Ectodermal cell (in vitro differentiated cells): Measurements from ENCODE around the gene SLIT3.

Experiments
- H3K27ac ChIP-seq: 2 replicates; pipeline ENCODE4 v1.7.0; 2013; ENCODE audit warnings: mild to moderate bottlenecking, low read depth, low read length; ENCODE audit not compliant: insufficient read depth, poor library complexity, severe bottlenecking
- H3K27me3 ChIP-seq: 2 replicates; pipeline ENCODE4 v1.7.0; 2013; ENCODE audit warnings: mild to moderate bottlenecking, low read length; ENCODE audit not compliant: insufficient read depth, control insufficient read depth, poor library complexity, severe bottlenecking
- H3K36me3 ChIP-seq: one replicate; pipeline ENCODE4 v1.7.0; 2013; ENCODE audit warnings: low read length; ENCODE audit not compliant: control insufficient read depth, insufficient read depth
- H3K4me1 ChIP-seq: one replicate; pipeline ENCODE4 v1.7.0; 2013; ENCODE audit warnings: low read length; ENCODE audit not compliant: control insufficient read depth, insufficient read depth
- H3K4me3 ChIP-seq: 2 replicates; pipeline ENCODE4 v1.7.0; 2013; ENCODE audit warnings: low read depth, low read length, control low read depth; ENCODE audit not compliant: insufficient read depth
- H3K9me3 ChIP-seq: 2 replicates; pipeline ENCODE4 v1.7.0; 2013; ENCODE audit warnings: mild to moderate bottlenecking, low read length, moderate library complexity; ENCODE audit not compliant: control insufficient read depth
- WGBS, 2 experiments: methylation state at CpG; one replicate each; pipeline ENCODE4 v1.1.7; 2013; ENCODE audit warnings: missing lambda C conversion rate in 2 of 2; 5-methylcytosine and 5-hydroxymethylcytosine counted together

Gene SLIT3

DNA sequence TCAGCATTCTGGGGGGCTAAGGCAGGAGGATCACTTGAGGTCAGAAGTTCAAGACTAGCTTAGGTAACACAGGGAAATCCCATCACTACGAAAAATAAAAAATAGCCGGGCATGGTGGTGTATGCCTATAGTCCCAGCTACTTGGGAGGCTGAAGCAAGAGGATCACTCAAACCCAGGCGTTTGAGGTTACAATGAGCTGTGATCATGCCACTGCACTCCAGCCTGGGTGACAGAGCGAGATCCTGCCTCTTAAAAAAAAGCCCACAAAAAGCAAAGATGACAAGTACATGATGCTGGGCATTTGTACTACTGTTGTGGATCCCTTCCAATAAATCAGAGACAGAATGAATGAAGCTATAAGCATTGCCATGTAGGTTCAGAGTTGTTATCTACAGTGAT lies 401.7 kb downstream of the SLIT3 start:
- H3K4me3 ChIP-seq: no peak overlapping the region
- H3K4me1 ChIP-seq: no peaks in the 10 kb centered on the region
- no peaks in the 10 kb centered on the region for H3K36me3 ChIP-seq
- H3K9me3 ChIP-seq: no peaks in the 10 kb centered on the region
- 88 to 92% methylated on average over 4 of the region's 4 CpGs for WGBS, 2 experiments
- no peak overlapping the region for H3K27ac ChIP-seq
- no peaks in the 10 kb centered on the region for H3K27me3 ChIP-seq

DNA sequence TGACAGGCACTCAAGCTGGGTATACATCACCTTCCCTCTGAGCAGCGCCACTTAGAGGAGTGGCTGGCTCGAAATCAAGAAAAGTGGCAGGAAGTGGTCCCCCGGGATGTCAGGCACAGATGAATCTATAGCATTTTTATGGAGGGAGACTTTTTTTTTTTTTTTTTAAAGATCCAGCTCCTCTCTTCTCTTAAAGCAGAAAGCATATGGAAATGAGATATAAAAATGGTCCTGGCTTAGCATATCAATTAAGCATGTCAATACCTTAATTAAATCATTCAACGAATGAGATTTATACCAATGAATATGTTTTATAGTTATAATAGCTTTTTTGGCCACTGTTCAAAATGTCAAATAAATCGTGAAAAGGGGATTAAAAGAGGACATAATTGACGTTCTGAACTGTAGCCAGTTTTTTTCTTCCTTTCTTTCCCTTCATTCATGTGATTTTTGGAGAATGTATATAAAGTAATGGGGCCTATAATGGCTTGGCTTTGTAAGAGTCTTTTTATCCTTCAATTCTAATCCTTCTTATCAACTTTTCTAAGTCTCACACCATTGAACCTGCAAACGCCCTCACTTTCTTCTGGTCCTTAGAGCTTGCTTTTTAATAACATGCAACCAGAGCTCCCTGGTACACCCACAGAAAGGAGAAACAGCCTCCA lies 402.6 kb downstream of the SLIT3 start:
- Histone ChIP-seq H3K36me3 (no peaks in the 10 kb centered on the region), H3K4me3 (no peak overlapping the region), H3K4me1 (no peaks in the 10 kb centered on the region), H3K27ac (no peak overlapping the region), H3K27me3 (no peaks in the 10 kb centered on the region), H3K9me3 (no peaks in the 10 kb centered on the region)
- 75 to 87% methylated on average over 6 of the region's 7 CpGs for WGBS, 2 experiments

DNA sequence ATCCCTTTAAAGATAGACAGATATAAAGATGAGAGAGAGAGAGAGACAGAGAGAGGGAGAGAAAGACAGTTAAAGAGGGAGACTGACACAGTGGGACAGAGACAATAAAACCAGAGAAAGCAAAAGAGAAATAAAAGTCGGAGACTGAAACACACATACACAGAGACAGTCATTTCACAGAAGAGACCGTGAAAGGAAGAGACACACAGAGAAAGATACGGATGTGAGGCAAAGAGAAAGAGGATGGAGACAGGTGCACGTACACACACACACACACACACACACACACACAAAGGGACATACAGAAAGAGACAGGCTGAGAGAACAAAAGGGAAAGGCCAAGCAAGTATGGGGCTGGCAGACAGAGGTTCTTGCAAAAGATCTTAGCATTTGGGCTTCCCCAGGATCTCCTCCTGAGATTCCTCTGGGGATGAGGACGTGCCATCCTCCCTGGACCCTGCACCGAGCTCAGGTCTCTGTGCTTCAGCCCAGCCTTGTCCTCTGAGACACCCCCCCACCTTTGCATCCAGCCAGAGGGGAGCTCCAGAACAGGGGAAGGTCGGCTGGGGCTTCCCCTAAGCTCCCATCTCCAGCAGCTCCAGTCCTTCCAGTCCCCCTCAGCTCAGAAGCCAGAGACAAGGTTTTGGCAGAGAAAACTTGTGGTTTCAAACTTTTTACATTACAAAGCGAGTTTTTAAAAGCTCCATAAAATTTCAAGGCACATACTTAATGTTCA lies 403.4 kb downstream of the SLIT3 start:
- no peaks in the 10 kb centered on the region for H3K4me1 ChIP-seq
- no peaks in the 10 kb centered on the region for H3K36me3 ChIP-seq
- no peaks in the 10 kb centered on the region for H3K9me3 ChIP-seq
- no peak overlapping the region for H3K4me3 ChIP-seq
- no peak overlapping the region for H3K27ac ChIP-seq
- no peaks in the 10 kb centered on the region for H3K27me3 ChIP-seq
- WGBS, 2 experiments: 75 to 76% methylated on average over 4 to 6 of the region's 8 CpGs

DNA sequence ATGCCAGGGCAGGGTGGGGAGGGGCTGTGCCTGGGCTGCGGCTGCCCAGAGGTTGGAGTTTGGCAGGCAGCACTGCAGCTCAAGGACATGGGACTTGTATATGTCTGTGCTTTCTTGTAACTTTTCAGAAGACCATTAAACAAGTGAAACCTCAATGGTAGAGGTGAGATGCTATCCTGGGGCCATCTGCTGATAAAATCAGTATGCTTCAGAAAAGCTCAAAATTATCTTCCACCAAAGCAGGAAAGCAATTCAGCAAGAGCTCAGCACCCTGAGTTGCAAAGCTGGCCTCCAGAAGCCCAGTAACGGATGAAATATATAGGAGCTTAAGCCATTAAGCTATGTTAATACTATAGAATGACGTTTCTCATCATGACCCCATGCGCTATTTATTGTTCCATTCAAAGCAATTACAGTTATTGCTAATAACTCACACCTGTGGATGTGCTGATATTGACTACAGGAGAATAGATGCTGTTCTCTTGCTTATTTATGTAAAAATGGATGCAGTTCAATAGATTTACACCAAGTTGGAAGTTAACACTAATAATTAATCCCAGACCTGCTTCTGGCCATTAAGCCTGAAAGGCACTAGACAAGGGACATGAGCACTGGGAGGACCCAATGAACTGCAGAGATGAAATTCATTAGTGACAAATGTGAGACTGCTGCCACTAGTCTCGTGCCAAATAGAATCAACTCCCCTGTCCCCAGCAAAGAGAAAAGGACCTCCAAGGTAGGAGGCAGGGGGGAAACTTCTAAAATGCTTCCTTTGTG lies 405.5 kb downstream of the SLIT3 start:
- no peaks in the 10 kb centered on the region for H3K9me3 ChIP-seq
- H3K4me3 ChIP-seq: no peak overlapping the region
- H3K4me1 ChIP-seq: no peaks in the 10 kb centered on the region
- 95 to 96% methylated on average over 3 to 5 of the region's 5 CpGs for WGBS, 2 experiments
- H3K27ac ChIP-seq: no peak overlapping the region
- peaks cover 5% of the 10 kb centered on the region for H3K27me3 ChIP-seq
- H3K36me3 ChIP-seq: no peaks in the 10 kb centered on the region

DNA sequence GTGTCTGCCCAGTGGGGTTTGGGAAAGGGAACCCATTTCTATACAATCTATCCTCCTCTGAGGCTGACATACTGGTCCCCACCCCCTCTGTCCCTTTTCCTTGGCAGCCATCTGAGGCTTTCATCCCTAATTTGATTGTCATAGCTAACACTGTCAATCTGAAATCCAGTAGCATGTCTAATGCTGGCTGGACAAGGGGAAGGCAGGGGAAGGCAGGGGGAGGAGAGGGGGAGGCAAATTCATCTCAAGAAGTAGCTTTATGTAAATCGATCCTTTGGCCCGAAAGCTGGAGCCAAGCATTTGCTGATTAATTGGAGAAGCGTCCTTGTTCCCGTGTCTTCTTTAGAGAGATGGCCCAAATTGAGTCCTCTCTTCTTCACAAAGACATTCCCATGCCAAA lies 407.7 kb downstream of the SLIT3 start:
- Histone ChIP-seq H3K4me1 (no peaks in the 10 kb centered on the region), H3K36me3 (no peaks in the 10 kb centered on the region), H3K9me3 (no peaks in the 10 kb centered on the region), H3K27me3 (peaks cover 5% of the 10 kb centered on the region), H3K4me3 (no peak overlapping the region), H3K27ac (no peak overlapping the region)
- WGBS, 2 experiments: 89 to 93% methylated on average over 4 of the region's 4 CpGs

DNA sequence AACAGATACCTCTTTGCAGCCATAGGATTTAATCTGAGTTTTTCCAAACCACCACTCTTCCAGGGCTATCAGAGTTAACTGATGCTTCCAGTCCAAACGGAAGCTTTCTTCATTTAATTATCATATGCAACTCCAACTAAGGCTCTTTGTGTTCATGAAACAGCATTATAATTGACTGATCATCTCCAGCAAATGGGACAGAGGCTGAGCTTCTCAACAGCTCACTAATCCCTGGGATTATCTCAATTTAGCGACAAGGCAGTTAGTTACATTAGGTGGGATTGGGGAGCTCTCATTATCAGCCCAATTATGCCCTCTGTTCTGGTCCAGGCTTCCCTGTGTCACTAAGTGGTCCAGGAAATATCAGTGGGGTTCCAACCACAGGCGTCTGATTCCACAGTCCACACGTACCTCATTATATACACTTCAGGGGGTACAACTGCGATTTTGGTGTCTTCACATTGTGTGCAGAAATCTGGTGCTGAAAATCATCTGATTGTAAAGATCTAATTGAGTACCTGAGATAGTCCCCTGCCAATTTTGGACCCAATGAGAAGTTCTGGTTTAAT lies 408.2 kb downstream of the SLIT3 start:
- Histone ChIP-seq H3K27me3 (peaks cover 5% of the 10 kb centered on the region), H3K4me3 (no peak overlapping the region), H3K4me1 (no peaks in the 10 kb centered on the region), H3K9me3 (no peaks in the 10 kb centered on the region), H3K27ac (no peak overlapping the region), H3K36me3 (no peaks in the 10 kb centered on the region)
- 75 to 78% methylated on average over 5 of the region's 5 CpGs for WGBS, 2 experiments

DNA sequence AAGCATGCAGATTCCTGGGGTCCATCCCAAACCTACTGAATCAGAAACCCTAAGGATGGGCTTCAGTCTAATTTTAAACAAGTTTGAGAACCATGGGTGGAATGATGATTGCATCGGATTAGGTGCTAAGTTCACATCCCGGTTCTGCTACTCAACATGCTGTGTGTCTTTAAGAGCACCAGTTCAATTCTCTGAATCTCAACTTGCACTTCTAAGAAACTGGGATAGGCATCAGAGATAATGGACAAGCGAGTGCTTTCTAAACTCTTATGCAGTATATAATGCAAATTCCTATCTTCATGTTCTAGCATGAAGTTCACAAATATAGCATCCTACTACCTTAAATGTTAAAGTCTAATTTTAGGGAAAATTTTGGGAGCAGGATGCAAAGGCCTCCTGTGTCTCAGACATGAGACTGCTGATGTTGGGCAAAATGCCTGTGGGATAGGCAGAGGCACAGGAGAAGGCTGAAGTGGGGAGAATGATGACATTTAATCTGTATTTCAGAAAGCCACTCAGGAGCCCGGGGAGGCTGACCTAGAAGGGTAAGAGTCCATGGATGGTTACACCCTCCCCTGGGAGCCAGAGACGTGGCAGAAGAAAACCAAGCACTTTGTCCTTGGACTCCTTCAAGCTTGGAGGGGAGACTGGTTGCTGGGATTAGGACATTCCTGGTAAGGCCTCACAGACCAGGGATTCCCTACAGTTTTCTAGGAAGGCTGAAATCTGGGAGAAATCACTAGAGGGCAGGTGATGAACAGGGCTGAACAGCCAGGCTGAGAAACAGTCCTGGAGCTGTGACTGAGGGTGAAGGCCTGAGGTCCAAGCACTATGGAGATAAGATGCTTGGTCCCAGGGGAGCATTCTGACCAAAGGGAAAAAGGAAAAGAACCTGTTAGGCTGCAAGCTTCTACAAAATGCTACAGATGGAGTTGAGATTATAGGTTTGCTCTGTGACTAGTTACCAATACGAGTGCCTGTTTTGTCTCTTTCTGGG lies 409.8 kb downstream of the SLIT3 start:
- Histone ChIP-seq H3K4me1 (peaks cover 11% of the 10 kb centered on the region), H3K4me3 (no peak overlapping the region), H3K36me3 (no peaks in the 10 kb centered on the region), H3K9me3 (no peaks in the 10 kb centered on the region), H3K27me3 (peaks cover 5% of the 10 kb centered on the region), H3K27ac (no peak overlapping the region)
- WGBS, 2 experiments: 91 to 92% methylated on average over 5 to 6 of the region's 6 CpGs

DNA sequence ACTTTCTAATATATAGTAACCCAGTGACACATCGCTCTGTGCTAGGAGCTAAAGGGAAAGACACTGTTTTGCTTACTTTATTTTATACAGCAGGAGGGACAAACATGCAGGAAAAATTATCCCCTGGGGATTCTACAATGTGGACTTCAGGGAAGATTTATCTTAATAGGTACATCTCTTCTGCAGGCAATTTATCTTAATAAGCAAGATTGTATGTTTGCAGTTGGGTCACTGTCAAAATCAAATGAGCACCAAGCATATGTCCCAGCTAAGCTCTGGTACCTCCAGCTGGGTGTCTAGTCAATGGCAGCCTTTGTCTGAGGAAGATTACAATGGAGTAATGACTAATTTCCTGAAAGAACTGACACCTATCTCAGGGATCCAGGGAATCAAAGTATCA lies 411.9 kb downstream of the SLIT3 start:
- 78 to 96% methylated on average over 1 of the region's 1 CpG for WGBS, 2 experiments
- peaks cover 19% of the 10 kb centered on the region for H3K4me1 ChIP-seq
- H3K9me3 ChIP-seq: no peaks in the 10 kb centered on the region
- H3K27me3 ChIP-seq: peaks cover 5% of the 10 kb centered on the region
- H3K27ac ChIP-seq: no peak overlapping the region
- H3K4me3 ChIP-seq: no peak overlapping the region
- no peaks in the 10 kb centered on the region for H3K36me3 ChIP-seq

DNA sequence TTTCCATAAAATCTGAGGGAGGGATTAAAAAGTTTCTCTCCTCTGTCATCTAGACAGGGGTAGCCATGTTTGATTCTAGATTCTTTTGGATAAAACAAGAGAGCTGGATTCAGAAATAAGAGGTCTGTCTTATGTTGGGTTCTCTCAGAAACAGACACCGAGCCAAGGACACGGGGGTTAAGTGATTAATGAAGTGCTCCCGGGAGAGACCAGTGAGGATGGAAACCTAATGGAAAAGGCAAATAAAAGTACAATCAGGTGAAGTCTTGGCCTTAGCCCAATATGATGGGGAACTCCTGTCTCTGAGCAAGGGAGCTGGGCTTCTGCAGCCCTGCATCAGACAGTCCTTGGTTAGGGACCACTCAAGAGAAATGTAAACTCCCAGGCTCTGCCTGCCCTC lies 413.0 kb downstream of the SLIT3 start:
- H3K4me3 ChIP-seq: no peak overlapping the region
- WGBS, 2 experiments: 93 to 94% methylated on average over 3 of the region's 3 CpGs
- peaks cover 28% of the 10 kb centered on the region for H3K4me1 ChIP-seq
- H3K27me3 ChIP-seq: peaks cover 5% of the 10 kb centered on the region
- no peaks in the 10 kb centered on the region for H3K36me3 ChIP-seq
- H3K27ac ChIP-seq: no peak overlapping the region
- H3K9me3 ChIP-seq: no peaks in the 10 kb centered on the region
